HG03575 (cell line): Measurements from ENCODE around the gene FIGLA.
"Not testable (repeated sequence)": the region's sequence is repeated elsewhere in the genome, so short reads cannot be mapped to it uniquely, and the experiment has no call there.

Experiments
- ATAC-seq: cut with Tn5 transposase; IDR thresholded peaks from one replicate; pipeline ENCODE4 v1.9.1; 2021; ENCODE audit not compliant: unreplicated experiment, insufficient number of reproducible peaks, low FRiP score; ENCODE audit errors: extremely low read depth

Gene FIGLA

GRCh38 chr2:70816726-70817125, 26.3 kb upstream of the FIGLA start:
- no peak for ATAC-seq

GRCh38 chr2:70808983-70809958, 18.8 kb upstream of the FIGLA start:
- ATAC-seq = no peak

- no peak for ATAC-seq
Measured at GRCh38 chr2:70807828-70808118, 17.3 kb upstream of the FIGLA start.

- no peak for ATAC-seq
Measured at GRCh38 chr2:70807102-70807827, 16.8 kb upstream of the FIGLA start.

- no peak for ATAC-seq
Measured at GRCh38 chr2:70806620-70807019, 16.2 kb upstream of the FIGLA start.

- no peak for ATAC-seq
Measured at GRCh38 chr2:70806013-70806412, 15.6 kb upstream of the FIGLA start.

- ATAC-seq = no peak
Measured at GRCh38 chr2:70801607-70802263, 11.3 kb upstream of the FIGLA start.

GRCh38 chr2:70799706-70800105, 9.3 kb upstream of the FIGLA start:
- ATAC-seq = no peak

GRCh38 chr2:70797996-70798395, 7.6 kb upstream of the FIGLA start:
- not testable (repeated sequence) for ATAC-seq

GRCh38 chr2:70797506-70797905, 7.1 kb upstream of the FIGLA start:
- ATAC-seq = no peak

GRCh38 chr2:70796262-70796661, 5.8 kb upstream of the FIGLA start:
- ATAC-seq = no peak

- no peak for ATAC-seq
Measured at GRCh38 chr2:70795164-70795995, 4.9 kb upstream of the FIGLA start.

- no peak for ATAC-seq
Measured at GRCh38 chr2:70793450-70793849, 3.0 kb upstream of the FIGLA start.

GRCh38 chr2:70789304-70790135, 923 bp downstream of the FIGLA start:
- no peak for ATAC-seq

GRCh38 chr2:70785137-70785911, 5.1 kb downstream of the FIGLA start:
- ATAC-seq = no peak

GRCh38 chr2:70784320-70784719, 6.1 kb downstream of the FIGLA start:
- ATAC-seq = no peak

- no peak for ATAC-seq
Measured at GRCh38 chr2:70779911-70780545, 10.4 kb downstream of the FIGLA start.
